Activated effector memory CD4-positive, alpha-beta T cell treated with Interleukin-2 at 50 U/mL for 16 hours (primary cell): Measurements from ENCODE around the gene BEND2.
"Not testable (repeated sequence)": the region's sequence is repeated elsewhere in the genome, so short reads cannot be mapped to it uniquely, and the experiment has no call there.

Experiments
- DNase-seq: peaks from one replicate; pipeline ENCODE4 v3.0.0-alpha.2; 2020

BEND2 gene

DNA sequence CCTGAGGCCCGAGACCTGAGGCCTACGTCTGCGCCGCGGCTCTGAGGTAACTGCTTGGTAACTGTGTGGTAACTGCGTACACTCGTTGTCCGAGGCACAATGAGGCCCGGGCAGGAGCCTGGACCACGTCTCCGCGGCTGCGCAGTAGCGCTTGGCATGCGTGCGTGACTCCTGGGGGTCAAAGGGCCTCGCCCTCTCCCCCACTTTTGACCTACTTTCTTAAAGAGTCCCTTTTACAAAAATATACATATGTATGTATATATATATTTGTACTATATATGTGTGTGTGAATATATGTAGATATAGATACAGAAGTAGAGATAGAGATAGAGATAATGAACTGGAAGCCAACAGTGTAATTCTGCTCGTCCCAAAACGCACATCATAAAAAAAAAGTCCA is at the start of gene BEND2:
Gene BEND2 (minus strand): TSS at position 101 of the 400 bp plus-strand sequence. CDS start 136 bp downstream, outside the sequence.
- no peak for DNase-seq

DNA sequence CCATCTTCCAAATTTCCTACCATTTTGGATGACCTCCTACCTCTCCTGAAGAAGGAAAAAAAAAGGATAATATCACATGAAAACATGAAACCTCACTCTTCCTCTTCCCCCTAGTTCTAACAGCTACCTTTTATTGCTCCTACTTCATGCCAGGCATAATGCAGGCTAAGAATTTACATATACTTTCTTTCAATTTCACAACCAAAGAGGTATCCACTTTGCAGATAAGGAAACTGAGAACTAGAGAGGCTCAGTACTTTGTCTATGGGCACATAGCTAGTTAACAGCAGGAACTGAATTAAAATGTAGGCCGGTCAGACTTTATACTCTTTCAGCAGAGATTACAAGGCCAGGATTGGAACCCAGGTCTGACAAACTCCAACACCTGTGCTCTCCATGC is 34.4 kb upstream of the BEND2 start:
- no peak for DNase-seq

DNA sequence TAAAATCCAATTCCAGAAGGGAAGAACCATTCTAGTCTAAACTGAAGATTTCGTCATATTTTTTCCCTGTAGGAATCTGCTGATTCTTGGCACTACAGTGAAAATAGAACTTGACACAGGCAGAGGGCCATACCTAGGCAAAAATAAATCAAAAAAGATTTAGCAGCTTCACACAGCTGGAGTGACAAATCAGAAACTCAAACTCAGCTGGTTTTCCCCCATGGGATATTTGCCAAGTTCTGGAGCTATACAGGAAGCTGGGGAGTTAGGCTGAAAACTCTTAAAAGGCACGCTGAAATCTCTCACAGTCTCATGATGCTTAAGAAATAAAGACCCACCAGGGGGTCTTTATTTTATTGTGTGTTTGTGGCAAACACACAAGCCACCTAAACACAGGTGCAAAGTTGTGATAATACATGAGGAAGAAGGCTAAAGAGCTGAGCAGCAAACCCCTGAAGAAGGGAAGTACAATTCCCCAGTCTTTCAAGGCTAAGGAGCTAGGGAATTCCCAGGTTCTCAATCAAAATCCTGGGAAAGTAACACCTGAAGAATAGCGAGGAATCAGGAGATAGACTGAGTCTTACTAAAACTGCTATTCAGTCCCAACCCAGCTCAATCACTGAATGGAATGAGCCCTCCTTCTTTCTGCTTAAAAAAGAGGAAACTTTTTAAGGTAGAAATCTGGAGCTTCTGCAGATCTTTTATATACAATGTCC is 32.1 kb upstream of the BEND2 start:
- no peak for DNase-seq

DNA sequence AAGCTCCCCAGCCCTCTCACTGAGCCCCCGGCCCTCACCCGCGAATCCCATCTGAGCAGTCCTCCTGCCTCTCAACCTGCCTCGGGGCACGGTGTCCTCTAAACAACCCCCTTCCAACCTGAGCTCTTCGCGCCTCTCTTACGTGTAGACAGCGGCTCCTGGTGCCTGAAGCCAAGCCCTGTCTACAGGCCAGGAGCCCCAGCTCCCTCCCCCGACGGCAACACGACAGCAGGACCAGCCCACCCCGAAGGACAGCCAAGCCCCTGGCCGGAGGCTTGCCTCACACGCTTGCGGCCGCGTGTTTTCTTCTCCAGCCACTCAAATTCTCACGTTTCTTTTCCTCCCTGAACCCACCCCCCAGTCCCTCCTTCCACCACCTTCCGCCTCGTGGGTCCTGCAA is 9.0 kb upstream of the BEND2 start:
- DNase-seq: not testable (repeated sequence)

DNA sequence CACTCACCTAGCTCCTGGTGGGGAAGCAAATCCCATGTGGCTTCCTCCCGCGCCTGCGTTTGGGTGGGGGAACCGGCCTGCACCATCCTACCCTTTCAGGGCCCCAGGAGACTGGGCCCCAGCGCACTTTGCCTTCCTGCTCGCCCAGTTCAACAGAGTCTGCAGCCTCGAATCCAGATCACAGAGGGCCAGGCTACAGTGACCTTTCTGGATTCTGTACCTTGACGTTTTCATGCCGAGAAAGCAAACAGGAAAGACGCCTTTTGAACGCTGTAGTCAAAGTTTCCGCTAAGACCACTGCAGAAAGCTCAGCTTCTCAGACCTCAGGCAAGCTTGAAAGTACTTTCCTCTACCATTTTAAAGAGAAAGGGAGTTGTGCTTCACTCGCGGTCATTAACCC is 7.4 kb upstream of the BEND2 start:
- no peak for DNase-seq

DNA sequence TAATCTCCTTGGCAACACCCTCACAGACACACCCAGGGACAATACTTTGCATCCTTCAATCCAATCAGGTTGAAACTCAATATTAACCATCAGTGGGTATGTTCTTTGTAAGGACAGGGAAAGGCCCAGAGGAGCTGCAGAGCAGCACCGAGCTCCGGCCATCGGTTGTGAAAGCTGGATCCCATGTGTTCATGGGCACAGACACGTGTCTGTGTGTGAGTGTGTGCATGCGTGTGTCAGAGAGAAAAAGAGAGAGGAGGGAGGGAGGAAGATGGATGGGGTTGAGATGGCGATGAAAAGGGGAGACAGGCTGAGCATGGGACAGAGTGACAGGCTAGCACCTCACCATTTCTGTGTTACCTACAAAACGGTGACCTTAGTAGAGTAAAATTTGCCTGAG is 6.8 kb upstream of the BEND2 start:
- no peak for DNase-seq

DNA sequence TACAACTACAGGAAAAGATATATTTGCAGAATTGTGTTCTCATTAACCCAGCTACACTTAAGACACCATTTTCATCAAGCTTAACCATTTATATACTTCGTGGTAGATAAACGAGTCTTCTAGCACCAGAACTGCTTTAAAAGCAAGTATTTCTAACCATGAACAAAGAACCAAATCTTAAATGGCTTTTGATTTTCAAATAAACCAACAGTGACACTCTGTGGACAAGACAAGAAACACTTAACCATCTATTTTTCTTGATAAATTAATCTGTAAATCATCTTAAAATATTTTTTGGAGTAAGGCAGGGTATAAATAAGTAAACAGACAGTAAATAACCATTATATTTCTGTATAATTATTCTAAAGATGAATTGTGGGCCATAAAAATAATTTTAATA is 10.2 kb downstream of the BEND2 start:
- DNase-seq: no peak

DNA sequence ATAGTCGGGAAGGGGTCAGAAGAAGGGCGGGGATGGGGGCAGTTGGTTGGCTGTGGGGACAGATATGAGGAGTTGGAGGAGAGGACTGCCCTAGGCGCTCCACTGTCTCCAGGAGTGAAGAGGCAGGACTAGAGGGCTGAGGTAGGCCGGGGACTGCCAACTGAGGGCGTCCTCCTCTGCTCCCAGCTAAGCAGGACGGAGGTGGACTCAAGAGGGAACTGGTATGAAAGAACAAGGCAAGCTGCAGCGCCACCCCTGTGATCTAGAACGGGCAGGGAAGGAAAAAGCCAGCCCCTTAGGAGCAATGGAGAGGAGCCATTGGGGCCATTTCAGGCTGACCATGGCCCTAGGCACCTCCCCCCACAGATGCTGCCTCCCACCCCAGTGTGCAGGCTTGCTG is 14.0 kb downstream of the BEND2 start:
- no peak for DNase-seq

DNA sequence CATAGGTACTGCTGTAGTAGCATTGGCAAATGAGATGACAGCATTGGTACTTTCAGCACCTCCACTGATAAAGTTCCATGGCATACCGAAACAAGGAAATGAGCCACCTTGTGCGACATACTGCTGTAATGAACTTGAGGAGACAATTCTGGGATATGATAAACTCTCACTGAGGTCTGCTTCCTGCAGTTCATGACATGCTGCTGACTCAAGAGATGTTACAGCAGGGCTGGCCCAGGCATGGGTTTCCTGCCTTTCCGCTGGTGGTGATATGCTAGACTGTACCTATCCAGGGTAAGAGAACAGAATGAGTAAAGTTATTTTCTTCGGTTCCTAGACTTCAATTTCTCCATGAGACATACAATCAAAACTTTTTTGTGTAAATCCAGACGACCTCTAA is 17.1 kb downstream of the BEND2 start:
- no peak for DNase-seq

DNA sequence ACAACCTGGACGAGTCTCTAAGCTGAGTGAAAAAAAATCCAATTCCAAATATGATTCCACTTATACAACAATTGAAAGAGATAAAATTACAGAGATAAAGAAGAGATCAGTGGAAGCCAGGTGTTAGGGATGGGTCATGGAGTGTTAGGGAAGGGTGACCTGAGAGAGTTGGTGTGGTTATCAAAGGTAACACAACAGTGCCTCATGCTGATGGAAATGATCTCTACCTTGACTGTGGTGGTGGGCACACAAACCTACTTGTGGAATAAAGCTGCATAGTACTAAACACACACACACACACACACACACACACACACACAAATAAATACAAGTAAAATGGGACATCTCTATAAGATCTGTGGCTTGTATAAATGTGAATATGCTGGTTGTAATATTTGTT is 26.0 kb downstream of the BEND2 start:
- DNase-seq: no peak

DNA sequence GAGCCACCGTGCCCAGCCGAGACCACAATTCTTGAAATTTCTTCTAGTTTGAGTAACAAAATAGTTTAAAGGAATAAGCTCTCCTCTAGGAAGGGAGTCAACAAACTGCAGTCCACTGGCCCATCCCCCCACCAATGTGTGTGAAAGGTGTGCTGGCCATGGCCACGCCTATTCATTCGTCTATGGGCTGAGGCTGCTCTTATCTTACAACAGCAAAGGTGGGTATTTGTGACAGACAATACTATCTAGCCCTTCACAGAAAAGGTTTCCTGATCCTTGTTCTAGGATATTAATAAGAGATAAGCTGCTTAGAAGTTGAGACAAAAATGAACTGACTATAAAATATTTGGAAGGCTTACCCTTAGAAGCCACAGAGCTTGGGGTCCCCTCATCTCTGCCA is 41.2 kb downstream of the BEND2 start:
- no peak for DNase-seq

DNA sequence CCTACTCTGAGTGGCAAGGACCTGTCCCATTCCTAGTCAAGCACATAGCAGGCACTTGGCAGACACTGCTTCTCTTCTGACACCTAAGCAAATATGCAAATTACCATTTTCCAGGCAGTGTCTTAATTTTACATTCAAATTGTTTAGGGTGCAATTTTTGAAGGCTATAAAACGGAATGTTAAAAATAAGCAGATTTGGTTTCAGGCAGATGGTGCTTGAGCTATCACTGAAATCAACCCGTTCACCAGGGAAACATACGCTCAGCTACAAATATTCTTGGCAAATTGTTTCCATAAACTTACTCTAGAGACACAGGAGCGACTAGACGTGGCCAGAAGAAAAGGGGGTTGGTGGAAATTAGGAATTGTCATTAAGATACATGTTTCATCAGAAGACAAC is 45.7 kb downstream of the BEND2 start:
- no peak for DNase-seq

DNA sequence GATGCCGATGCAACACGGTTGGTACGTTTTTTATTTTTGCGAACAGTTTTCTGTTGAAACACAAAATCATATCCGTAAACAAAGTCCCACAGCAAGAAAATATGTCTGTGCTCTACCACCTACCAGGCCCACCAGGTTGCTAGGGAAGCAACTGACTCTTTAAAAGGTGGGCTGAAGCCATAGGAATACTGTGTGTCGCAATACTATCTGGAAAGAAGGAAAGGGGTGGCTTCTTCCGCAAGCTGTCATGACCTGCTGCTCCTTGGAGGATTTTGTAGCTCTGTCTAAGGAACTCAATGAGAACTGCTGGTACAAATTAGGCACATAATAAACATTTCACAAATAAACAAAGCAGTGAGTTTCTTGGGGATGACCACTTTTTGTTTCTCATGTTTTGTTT is 46.5 kb downstream of the BEND2 start:
- DNase-seq: no peak

DNA sequence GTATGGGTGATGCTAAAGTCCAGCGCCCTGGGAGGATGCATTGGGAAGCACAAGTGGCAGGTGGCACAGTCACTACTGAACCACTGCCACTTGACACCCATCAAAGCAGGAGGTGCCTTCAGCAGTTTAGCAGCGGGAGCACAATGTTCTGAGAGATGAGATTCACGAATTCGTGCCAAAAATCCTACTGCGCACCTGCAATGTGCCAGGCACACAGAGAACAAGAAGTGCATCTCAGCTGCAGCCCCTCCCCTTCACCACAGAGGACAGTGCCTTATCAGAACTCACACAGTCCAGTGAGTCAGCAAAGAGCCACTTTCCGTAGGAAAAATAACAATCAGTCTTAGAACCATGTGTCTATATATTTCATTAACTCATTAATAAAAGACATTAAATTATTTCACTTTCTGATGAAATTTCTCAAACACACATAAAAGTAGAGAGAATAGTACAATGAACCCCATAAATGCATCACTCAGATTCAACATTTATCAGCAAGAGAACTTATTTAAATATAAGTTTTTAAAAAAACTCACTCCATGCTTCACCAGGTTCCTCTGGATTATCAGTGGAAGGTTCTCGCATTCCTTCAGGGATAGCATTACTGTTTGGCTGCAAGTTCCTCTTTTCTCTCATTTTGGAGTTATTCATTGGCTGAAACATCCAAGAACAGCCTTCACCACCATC is 47.0 kb downstream of the BEND2 start:
- DNase-seq: no peak

DNA sequence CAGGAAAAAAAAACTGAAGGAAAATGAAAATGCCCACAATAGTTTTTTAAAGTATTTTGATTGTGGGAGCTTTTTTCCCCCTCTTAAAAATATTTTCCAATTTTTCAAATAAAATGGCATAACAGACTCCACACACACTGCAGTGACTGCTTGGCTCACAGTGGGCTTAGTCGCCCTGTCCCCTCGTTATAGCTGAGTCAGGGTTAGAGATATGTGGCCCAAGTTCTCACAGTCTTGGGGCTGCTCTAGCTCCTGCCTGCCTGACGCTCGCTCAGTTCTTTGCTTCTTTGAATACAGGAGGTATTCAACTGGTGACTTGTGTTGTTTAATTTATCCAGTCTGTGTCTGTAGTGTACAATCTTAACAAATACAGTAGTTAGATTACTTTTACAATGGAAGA is 47.7 kb downstream of the BEND2 start:
- no peak for DNase-seq

DNA sequence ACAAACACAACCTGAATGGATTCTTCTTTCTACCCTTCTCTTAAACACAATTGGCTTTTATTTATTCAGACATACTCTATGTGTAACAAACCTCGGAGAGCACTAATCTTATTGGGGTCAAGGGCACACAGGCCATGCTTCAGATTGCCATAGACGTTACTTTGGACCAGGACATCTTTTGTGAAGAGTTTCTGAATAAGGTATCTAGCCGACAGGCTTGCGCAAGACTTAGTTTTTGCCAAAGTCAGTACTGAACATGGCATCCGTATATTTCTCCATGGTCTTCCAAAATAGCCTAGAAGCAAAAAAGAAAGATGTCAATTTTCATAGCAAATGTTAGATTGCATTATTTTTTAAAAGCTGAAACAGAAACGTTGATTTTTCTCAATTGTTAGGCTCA is 49.8 kb downstream of the BEND2 start:
- no peak for DNase-seq

DNA sequence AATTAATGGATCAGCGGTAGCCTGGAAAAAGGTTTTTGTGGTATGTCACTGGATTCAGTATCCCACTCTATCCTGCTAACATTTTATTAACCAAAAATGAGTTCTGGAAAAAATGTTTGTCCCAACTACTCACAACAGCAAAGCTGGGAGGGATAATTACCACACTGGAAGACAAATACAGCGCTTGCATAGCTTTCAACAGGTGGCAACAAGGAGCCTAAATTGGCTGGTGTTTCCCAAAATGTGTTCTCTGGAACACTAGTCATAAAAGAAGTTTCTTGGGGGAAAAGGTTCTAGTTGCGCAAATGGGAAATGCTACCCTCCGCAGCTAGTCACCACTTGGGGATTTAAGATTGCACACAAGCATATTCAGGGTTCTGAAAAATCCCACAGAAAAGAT is 54.6 kb downstream of the BEND2 start:
- no peak for DNase-seq

DNA sequence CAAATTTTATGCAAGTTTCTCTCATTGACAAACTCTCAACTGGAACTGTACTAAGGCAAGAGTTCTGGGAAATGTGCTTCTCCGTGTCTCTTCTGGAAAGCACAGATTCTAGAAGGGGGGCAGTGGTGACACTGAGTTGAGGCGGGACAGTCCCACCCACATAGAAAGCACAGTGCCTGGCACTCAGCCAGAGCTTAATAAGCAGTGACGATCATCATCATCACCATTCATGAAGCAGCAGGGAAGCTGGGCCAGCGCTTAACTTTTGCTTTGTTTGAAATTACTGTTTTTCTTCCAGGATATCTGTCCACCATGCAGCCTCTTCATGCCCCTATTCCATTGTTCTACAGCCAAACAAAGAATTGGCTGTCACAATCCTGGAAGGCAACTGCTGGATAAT is 60.3 kb downstream of the BEND2 start:
- no peak for DNase-seq

DNA sequence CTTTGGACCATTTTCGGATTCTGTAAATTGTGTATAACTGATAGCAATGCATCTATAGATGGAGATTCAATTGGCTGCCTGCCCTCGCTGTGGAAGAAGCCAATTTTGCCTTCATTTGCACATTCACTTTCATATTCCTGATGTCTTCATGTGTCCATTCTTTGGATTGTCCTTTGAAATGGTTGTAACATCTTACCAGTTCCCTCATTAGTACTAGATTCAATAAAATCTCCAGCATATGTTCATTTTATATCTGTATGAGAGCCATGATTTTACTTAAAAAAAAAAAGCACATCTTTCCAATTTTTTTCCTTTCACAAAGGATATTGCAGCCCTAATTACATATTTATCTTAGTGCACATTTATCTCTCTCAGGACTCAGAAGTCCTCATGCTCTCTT is 61.7 kb downstream of the BEND2 start:
- DNase-seq: no peak

DNA sequence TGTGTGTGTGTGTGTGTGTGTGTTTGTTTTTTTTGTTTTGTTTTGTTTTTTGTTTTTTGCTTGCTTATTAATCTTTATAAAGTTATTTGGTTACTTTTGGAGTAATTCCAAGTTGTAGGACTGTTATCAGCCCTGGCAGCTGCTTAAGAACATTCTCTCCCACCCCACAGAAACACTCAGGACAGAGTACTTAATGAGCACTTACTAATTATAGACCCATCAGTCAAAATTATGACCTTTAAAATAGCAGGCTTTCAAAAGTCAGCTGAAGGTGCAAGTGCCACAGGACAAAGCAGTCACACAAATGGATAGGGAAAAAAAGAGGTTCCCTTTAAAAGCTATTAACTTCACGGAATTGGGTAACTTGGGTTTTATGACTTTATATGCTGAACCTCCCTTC is 69.0 kb downstream of the BEND2 start:
- no peak for DNase-seq

DNA sequence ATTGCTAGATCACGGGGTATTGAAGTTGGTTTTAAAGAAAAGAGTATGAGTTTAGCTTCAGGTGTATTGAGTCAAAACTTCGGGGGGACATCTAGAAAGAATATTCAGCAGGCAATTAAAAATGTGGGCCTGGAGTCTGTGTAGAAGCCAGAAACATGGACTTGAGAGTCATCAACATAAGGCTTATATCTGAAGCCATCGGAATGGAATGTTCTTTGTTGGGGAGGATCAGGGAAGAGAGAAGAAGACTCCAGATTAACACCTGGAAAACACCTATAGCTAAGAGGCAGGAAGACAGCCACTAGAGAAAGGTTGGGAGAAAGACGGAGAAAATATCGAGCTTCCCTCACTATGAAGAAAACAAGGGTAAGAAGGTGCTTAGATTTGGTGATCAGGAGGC is 69.5 kb downstream of the BEND2 start:
- DNase-seq: no peak

DNA sequence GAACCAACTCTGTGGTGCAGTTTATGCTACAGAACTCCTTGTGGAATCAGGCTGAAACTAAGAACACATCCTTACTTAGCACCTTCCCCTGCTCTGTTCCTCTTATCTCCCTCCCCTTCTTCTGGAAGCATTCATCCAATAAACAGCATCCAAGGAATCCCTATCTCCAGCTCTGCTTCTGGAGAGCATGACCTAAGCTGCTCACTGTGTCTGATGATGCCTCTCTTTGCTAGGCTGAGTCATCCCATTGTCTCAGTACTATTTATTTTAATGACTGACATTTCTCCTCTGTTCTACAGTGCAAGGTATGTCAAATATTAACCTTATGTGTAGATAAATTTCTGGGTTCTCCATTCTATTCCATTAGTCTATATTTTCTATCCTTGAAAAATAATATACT is 71.2 kb downstream of the BEND2 start:
- no peak for DNase-seq

DNA sequence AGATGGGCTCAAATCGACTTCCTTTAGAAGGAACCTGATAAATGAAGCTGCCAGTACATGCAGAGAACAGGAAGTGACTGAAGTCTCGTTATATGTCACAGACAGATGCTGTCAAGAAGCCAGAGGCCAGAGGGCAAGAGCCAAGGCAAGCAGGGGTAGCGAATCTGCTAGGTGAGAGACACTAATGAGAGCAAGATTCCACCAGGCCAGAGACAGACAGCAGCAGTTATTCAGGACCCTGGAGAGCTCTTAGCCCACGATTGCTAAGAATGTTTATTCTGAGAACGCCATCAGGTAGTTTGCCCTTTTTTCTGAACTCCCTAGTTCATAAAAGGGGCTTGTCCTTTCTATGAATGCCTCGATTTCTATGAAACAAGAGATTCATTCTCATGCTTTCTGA is 73.7 kb downstream of the BEND2 start:
- DNase-seq: no peak

DNA sequence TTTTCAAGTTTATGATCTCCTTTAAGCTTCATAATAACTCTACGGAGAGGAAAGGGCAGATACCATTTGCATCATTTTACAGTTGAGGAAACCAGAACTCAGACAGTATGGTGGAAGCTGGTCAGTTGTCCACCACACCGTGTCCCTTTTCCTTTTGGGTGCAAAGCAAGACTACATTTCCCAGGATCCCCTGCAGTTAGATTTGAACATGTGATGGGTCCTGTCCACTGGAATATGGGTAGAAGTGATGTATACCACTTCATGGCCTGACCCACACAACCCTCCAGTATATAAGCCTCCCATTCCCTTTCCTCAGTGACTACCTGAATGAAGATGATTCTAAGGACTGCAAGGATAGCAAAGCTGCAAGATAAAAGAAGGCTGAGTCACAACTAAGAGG is 74.7 kb downstream of the BEND2 start:
- DNase-seq: no peak

DNA sequence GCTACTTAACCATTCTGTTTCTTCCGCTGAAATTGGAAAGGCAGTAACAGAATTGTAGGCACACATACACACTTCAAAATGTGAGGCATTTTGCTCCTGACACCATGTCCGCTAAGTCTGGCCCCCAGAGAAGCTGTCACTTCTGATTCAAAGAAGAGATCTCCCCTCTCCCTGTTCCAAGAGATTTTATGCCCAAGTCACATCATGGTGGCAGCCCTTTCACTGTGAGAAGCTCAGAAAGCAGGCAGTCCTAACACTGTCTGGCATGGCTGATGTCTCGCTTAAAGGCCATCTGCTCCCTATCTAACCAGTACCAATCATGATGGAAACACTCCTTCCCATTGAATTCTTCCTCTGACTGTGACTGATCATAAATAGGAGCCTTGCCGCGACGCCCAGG is 83.9 kb downstream of the BEND2 start:
- no peak for DNase-seq
